Measurements from ENCODE around the gene INSYN2B. TPM values are rescaled to one million over a fixed set of nuclear protein-coding genes. Genes with fewer than 3 reads are reported as not detected.

The INSYN2B gene
- not detected for total RNA-seq

DNA sequence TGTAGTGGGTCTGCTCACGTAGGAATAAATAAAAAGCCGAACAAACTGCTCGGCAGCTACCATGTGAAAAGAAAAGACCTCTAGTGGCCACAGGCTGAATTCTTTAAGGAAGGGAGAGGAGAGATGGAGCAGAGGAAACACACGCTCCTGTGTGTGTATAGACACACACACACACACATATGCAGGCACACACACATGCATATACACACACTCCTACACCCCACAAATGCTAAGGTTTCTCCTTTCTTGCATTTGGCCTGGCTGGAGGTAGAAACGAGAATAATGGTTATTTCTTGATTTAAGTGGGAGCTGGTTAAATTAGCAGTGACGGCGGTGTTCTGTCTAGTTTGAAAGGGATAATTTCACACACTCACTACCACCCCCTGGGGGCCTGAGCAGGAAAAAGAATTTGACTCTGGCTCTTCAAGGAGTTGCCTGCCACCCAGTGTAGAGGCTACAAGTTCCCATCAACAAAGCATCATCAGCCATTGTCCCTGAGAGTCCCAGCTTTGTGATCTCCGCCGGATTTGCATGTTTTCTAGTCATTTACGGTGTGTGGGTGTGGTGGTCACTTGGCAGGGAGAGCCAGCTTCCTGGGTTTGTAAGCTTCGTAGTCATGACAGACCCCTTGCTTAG, at the start of gene INSYN2B:
TSS of gene INSYN2B (minus strand) at position 78 of the 636 bp plus-strand sequence. CDS start 96,597 bp downstream, outside the sequence.
- peak; percentile 35 for TF ChIP-seq CTCF (IDR thresholded peaks at IDR 0.05)
- intact Hi-C loops (cut with DNase I): loop anchor here (5.0 kb wide), 1 partner anchor 283 kb away; no protein-coding TSS in a partner anchor
- H3K27ac ChIP-seq: no peak within 1 kb of the TSS
- no peak within 1 kb of the TSS for H3K9ac ChIP-seq (ENCODE audit: low read depth in 2 of 2, low read length in 2 of 2)
- no peaks in the 10 kb centered on the region for H3K36me3 ChIP-seq
- H3K9me3 ChIP-seq: no peaks in the 10 kb centered on the region
- H3K27me3 ChIP-seq: no peaks in the 10 kb centered on the region
- no peaks in the 10 kb centered on the region for H3K4me1 ChIP-seq
- DNase-seq: peak; percentile 51
- no peak within 1 kb of the TSS for H3K4me3 ChIP-seq

- H3K9ac ChIP-seq (ENCODE audit: low read depth in 2 of 2, low read length in 2 of 2): no peak overlapping the region
- DNase-seq: no peak
- H3K27ac ChIP-seq: no peak overlapping the region
- H3K4me1 ChIP-seq: no peaks in the 10 kb centered on the region
- H3K36me3 ChIP-seq: no peaks in the 10 kb centered on the region
- intact Hi-C loops (cut with DNase I): no loop called here
- H3K4me3 ChIP-seq: no peak overlapping the region
- TF ChIP-seq CTCF (IDR thresholded peaks at IDR 0.05): no peak
- no peaks in the 10 kb centered on the region for H3K9me3 ChIP-seq
- no peaks in the 10 kb centered on the region for H3K27me3 ChIP-seq
Measured at GRCh38 chr5:170028124-170028523, 47.8 kb upstream of the INSYN2B start.

GRCh38 chr5:170025853-170026252, 45.6 kb upstream of the INSYN2B start:
- TF ChIP-seq CTCF (IDR thresholded peaks at IDR 0.05): no peak
- DNase-seq: no peak
- H3K36me3 ChIP-seq: no peaks in the 10 kb centered on the region
- H3K4me3 ChIP-seq: no peak overlapping the region
- H3K27me3 ChIP-seq: no peaks in the 10 kb centered on the region
- intact Hi-C loops (cut with DNase I): no loop called here
- H3K9me3 ChIP-seq: no peaks in the 10 kb centered on the region
- no peak overlapping the region for H3K27ac ChIP-seq
- no peak overlapping the region for H3K9ac ChIP-seq (ENCODE audit: low read depth in 2 of 2, low read length in 2 of 2)
- no peaks in the 10 kb centered on the region for H3K4me1 ChIP-seq

DNA sequence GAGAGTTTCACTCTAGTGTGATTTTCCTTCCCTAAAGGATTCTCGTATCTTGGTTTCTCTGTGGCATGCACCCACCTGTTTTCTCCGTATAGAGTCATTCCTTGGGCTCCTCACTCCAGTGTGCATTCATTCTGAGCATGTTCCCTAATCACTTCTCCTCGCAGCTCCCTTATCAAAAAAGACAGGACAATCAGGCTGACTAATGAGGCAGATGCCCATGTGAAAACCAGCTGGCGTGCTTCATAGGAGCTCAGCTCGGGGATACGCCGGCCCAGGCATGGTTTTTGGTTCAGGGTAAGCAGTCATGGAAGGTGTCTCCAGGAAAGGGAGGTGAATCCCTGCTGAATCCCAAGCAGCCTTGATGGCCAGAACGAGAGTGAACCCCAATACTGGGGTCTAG, 41.2 kb upstream of the INSYN2B start:
- Histone ChIP-seq H3K9me3 (no peaks in the 10 kb centered on the region), H3K27me3 (no peaks in the 10 kb centered on the region), H3K4me3 (no peak overlapping the region), H3K27ac (no peak overlapping the region), H3K36me3 (no peaks in the 10 kb centered on the region), H3K9ac (ENCODE audit: low read depth in 2 of 2, low read length in 2 of 2) (no peak overlapping the region), H3K4me1 (no peaks in the 10 kb centered on the region)
- intact Hi-C loops (cut with DNase I): no loop called here
- DNase-seq: no peak
- TF ChIP-seq CTCF (IDR thresholded peaks at IDR 0.05): no peak

DNA sequence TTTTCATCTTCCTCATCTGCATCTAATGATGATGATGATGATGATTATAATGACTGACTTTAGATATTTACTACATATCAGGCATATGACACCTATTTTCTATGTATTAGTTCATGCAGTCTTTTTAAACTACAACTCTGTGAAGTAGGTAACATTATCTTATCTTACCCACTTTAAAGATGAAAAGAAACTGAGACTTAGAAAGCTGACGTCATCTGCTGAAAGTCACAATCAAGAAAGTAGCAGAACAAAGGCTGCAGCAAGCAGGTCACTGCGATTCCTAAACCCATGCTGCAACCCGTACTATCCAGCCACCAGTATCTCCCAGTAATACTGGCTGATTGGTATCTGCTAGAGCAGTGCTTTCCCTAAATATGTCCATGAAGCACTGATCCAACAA, 40.1 kb upstream of the INSYN2B start:
- no peak for DNase-seq
- intact Hi-C loops (cut with DNase I): no loop called here
- no peak overlapping the region for H3K4me3 ChIP-seq
- H3K9ac ChIP-seq (ENCODE audit: low read depth in 2 of 2, low read length in 2 of 2): no peak overlapping the region
- no peaks in the 10 kb centered on the region for H3K36me3 ChIP-seq
- no peaks in the 10 kb centered on the region for H3K4me1 ChIP-seq
- H3K27ac ChIP-seq: no peak overlapping the region
- no peaks in the 10 kb centered on the region for H3K27me3 ChIP-seq
- no peaks in the 10 kb centered on the region for H3K9me3 ChIP-seq
- TF ChIP-seq CTCF (IDR thresholded peaks at IDR 0.05): no peak
